Stimulated activated CD8-positive, alpha-beta memory T cell treated with anti-CD3 and anti-CD28 coated beads, Interleukin-2, amount 100 ng/mL, for 1 hour (primary cell): ENCODE measurements around the gene GMEB2.
"Not testable (repeated sequence)": the region's sequence is repeated elsewhere in the genome, so short reads cannot be mapped to it uniquely, and the experiment has no call there.

Experiments
- DNase-seq, 2 donors: peaks; one replicate each; pipeline ENCODE4 v3.0.0-alpha.2; 2020; ENCODE audit warnings: low read depth in 2 of 2

Gene GMEB2

GRCh38 chr20:63572071-63572787 is 54.7 kb downstream of the GMEB2 start:
- no peak for DNase-seq

GRCh38 chr20:63571087-63571478 is 55.8 kb downstream of the GMEB2 start:
- not testable (repeated sequence) for DNase-seq

- DNase-seq = no peak
These were observed 56.4 kb downstream of the GMEB2 start for GRCh38 chr20:63570281-63571086.

GRCh38 chr20:63568986-63569949 is 57.6 kb downstream of the GMEB2 start:
- DNase-seq = no peak

GRCh38 chr20:63568170-63568981 is 58.5 kb downstream of the GMEB2 start:
- no peak for DNase-seq

- peak in 1 of 2 donors; percentile 39 for DNase-seq
These were observed 59.3 kb downstream of the GMEB2 start for GRCh38 chr20:63567386-63568169.

- DNase-seq = no peak
These were observed 59.8 kb downstream of the GMEB2 start for GRCh38 chr20:63567136-63567385.

- DNase-seq = no peak
These were observed 60.3 kb downstream of the GMEB2 start for GRCh38 chr20:63566395-63567135.

GRCh38 chr20:63565699-63566335 is 61.1 kb downstream of the GMEB2 start:
- DNase-seq = no peak

GRCh38 chr20:63565021-63565698 is 61.7 kb downstream of the GMEB2 start:
- DNase-seq = no peak

GRCh38 chr20:63564036-63564810 is 62.7 kb downstream of the GMEB2 start:
- DNase-seq = no peak

- no peak for DNase-seq
These were observed 63.5 kb downstream of the GMEB2 start for GRCh38 chr20:63563225-63563935.

GRCh38 chr20:63562461-63563224 is 64.3 kb downstream of the GMEB2 start:
- DNase-seq = no peak

- DNase-seq = no peak
These were observed 65.1 kb downstream of the GMEB2 start for GRCh38 chr20:63561624-63562396.

GRCh38 chr20:63560856-63561609 is 65.9 kb downstream of the GMEB2 start:
- DNase-seq = no peak
